Measurements from ENCODE around the gene RNF144B. TPM values are rescaled to one million over a fixed set of nuclear protein-coding genes. Genes with fewer than 3 reads are reported as not detected.

Gene RNF144B
- total RNA-seq, 6 experiments from 2014 or later, result 7.6 to 19.1 (median 10.2) TPM

- DNase-seq (peak; percentile 34 to 74 (median 71)), ATAC-seq (peak; percentile 13 to 41 (median 24))
- WGBS (ENCODE audit: insufficient coverage, low coverage, low lambda C conversion rate, missing lambda C conversion rate), result 20% methylated on average over 6 of the region's 6 CpGs
- Histone ChIP-seq H3K4me1 (peaks cover 0 to 40% (median 8%) of the 10 kb centered on the region in 4 donors), H3K27me3 (no peaks in the 10 kb centered on the region), H3K4me3 (peak overlapping the region; percentile 45 to 67 (median 62)), H3K36me3 (no peaks in the 10 kb centered on the region), H3K27ac (peak overlapping the region in 2 of 3 donors; percentile 80 to 88), H3K9me3 (no peaks in the 10 kb centered on the region)
- intact Hi-C loops (cut with DNase I), result no loop called here
- TF ChIP-seq POLR2A (IDR thresholded peaks at IDR 0.05) (no peak), CTCF (IDR thresholded peaks at IDR 0.05) (no peak)
Measured at GRCh38 chr6:18386298-18386976, 713 bp upstream of the RNF144B start.

- Histone ChIP-seq H3K9me3 (no peaks in the 10 kb centered on the region), H3K36me3 (no peaks in the 10 kb centered on the region), H3K27me3 (no peaks in the 10 kb centered on the region), H3K27ac (peak overlapping the region; percentile 80 to 88 (median 81)), H3K4me3 (peak overlapping the region; percentile 45 to 67 (median 62)), H3K4me1 (peaks cover 0 to 40% (median 8%) of the 10 kb centered on the region in 4 donors)
- intact Hi-C loops (cut with DNase I), result no loop called here
- TF ChIP-seq POLR2A (IDR thresholded peaks at IDR 0.05) (no peak), CTCF (IDR thresholded peaks at IDR 0.05) (no peak)
- DNase-seq (no peak), ATAC-seq (peak in 1 of 4 donors; percentile 9)
- WGBS (ENCODE audit: insufficient coverage, low coverage, low lambda C conversion rate, missing lambda C conversion rate), result 3% methylated on average over 3 of the region's 3 CpGs
Measured at GRCh38 chr6:18388271-18388670, 1.1 kb downstream of the RNF144B start.

- peak overlapping the region; percentile 45 to 67 (median 62) for H3K4me3 ChIP-seq
- WGBS (ENCODE audit: insufficient coverage, low coverage, low lambda C conversion rate, missing lambda C conversion rate), result 13% methylated on average over 1 of the region's 1 CpG
- DNase-seq, result no peak
- H3K27ac ChIP-seq, result peak overlapping the region; percentile 80 to 88 (median 81)
- no peaks in the 10 kb centered on the region for H3K27me3 ChIP-seq
- ATAC-seq, result peak; percentile 63 to 67 (median 64)
- H3K36me3 ChIP-seq, result no peaks in the 10 kb centered on the region
- H3K9me3 ChIP-seq, result no peaks in the 10 kb centered on the region
- intact Hi-C loops (cut with DNase I), result no loop called here
- TF ChIP-seq POLR2A (IDR thresholded peaks at IDR 0.05) (peak; percentile 27), CTCF (IDR thresholded peaks at IDR 0.05) (no peak)
- H3K4me1 ChIP-seq, result peaks cover 0 to 40% (median 8%) of the 10 kb centered on the region in 4 donors
Measured at GRCh38 chr6:18388942-18389341, 1.8 kb downstream of the RNF144B start.

GRCh38 chr6:18389479-18389878 lies 2.3 kb downstream of the RNF144B start:
- peak overlapping the region; percentile 45 to 67 (median 62) for H3K4me3 ChIP-seq

More at GRCh38 chr6:18389479-18389878, 2.3 kb downstream of the RNF144B start:
- no peaks in the 10 kb centered on the region for H3K9me3 ChIP-seq
- intact Hi-C loops (cut with DNase I), result no loop called here
- WGBS (ENCODE audit: insufficient coverage, low coverage, low lambda C conversion rate, missing lambda C conversion rate), result 17% methylated on average over 2 of the region's 2 CpGs
- H3K27me3 ChIP-seq, result no peaks in the 10 kb centered on the region
- H3K27ac ChIP-seq, result peak overlapping the region; percentile 80 to 88 (median 81)
- H3K36me3 ChIP-seq, result no peaks in the 10 kb centered on the region
- ATAC-seq (peak; percentile 44 to 64 (median 50)), DNase-seq (peak in 1 of 3 donors; percentile 70)
- H3K4me1 ChIP-seq, result peaks cover 0 to 40% (median 8%) of the 10 kb centered on the region in 4 donors
- no peak for TF ChIP-seq POLR2A (IDR thresholded peaks at IDR 0.05)
- TF ChIP-seq CTCF (IDR thresholded peaks at IDR 0.05), result no peak
